Stimulated activated CD8-positive, alpha-beta memory T cell treated with anti-CD3 and anti-CD28 coated beads, Interleukin-4, amount 100 ng/mL, for 1 hour (primary cell): ENCODE data around the gene ZIM2.
"Not testable (repeated sequence)": the region's sequence is repeated elsewhere in the genome, so short reads cannot be mapped to it uniquely, and the experiment has no call there.

Source experiments
- DNase-seq, 2 donors: peaks; one replicate each; pipeline ENCODE4 v3.0.0-alpha.2; 2020; ENCODE audit warnings: low read depth in 2 of 2, low spot score in 1 of 2

Gene ZIM2

GRCh38 chr19:56840451-56841192 is at the start of gene ZIM2, which contains the start of gene PEG3:
ZIM2 (minus strand) TSS chr19:56840726; CDS start chr19:56824277, 16,449 bp downstream.
PEG3 (minus strand) TSS chr19:56840726; CDS start chr19:56824655, 16,071 bp downstream.
- DNase-seq, result no peak

- no peak for DNase-seq
These were observed 44.9 kb upstream of the ZIM2 start for GRCh38 chr19:56885173-56885985.

- no peak for DNase-seq
These were observed 43.9 kb upstream of the ZIM2 start for GRCh38 chr19:56884441-56884840.

- DNase-seq, result no peak
These were observed 40.2 kb upstream of the ZIM2 start for GRCh38 chr19:56880592-56881190.

- no peak for DNase-seq
These were observed 36.7 kb upstream of the ZIM2 start for GRCh38 chr19:56877069-56877715.

- DNase-seq, result no peak
These were observed 35.2 kb upstream of the ZIM2 start for GRCh38 chr19:56875717-56876116.

- no peak for DNase-seq
These were observed 34.0 kb upstream of the ZIM2 start for GRCh38 chr19:56874530-56874929.

- no peak for DNase-seq
These were observed 33.0 kb upstream of the ZIM2 start for GRCh38 chr19:56873493-56873892.

- no peak for DNase-seq
These were observed 29.4 kb upstream of the ZIM2 start for GRCh38 chr19:56869886-56870285.

- DNase-seq, result no peak
These were observed 27.9 kb upstream of the ZIM2 start for GRCh38 chr19:56868446-56868845.

GRCh38 chr19:56866538-56866937 is 26.0 kb upstream of the ZIM2 start:
- DNase-seq, result no peak

GRCh38 chr19:56864443-56865125 is 24.1 kb upstream of the ZIM2 start:
- DNase-seq, result no peak

- DNase-seq, result no peak
These were observed 22.2 kb upstream of the ZIM2 start for GRCh38 chr19:56862741-56863140.

GRCh38 chr19:56860409-56860808 is 19.9 kb upstream of the ZIM2 start:
- not testable (repeated sequence) for DNase-seq

- DNase-seq, result no peak
These were observed 17.5 kb upstream of the ZIM2 start for GRCh38 chr19:56858026-56858425.

- no peak for DNase-seq
These were observed 16.3 kb upstream of the ZIM2 start for GRCh38 chr19:56856822-56857221.

- DNase-seq, result not testable (repeated sequence)
These were observed 11.8 kb upstream of the ZIM2 start for GRCh38 chr19:56852361-56852760.

GRCh38 chr19:56848166-56848565 is 7.6 kb upstream of the ZIM2 start:
- DNase-seq, result no peak

- no peak for DNase-seq
These were observed 1.9 kb upstream of the ZIM2 start for GRCh38 chr19:56842412-56842811.

- no peak for DNase-seq
These were observed 642 bp upstream of the ZIM2 start for GRCh38 chr19:56841193-56841543.
